Mucosa of descending colon (tissue), 3 donors: ENCODE data around the gene FLOT2. TPM values are rescaled to one million over a fixed set of nuclear protein-coding genes. Genes with fewer than 3 reads are reported as not detected.
"Not testable (repeated sequence)": the region's sequence is repeated elsewhere in the genome, so short reads cannot be mapped to it uniquely, and the experiment has no call there.

Source experiments
- ATAC-seq: fragments of 200-7000 bp; cut with Tn5 transposase; one replicate; pipeline ENCODE4 v1.9.1; 2020; ENCODE audit warnings: mild to moderate bottlenecking, moderate library complexity
- DNase-seq, 3 donors: peaks; one replicate each; pipeline ENCODE4 v3.0.0-alpha.2; 2020
- H3K36me3 ChIP-seq: fragments of 200-600 bp; one replicate; pipeline ENCODE4 v1.8.0; 2021; ENCODE audit warnings: low read depth, mild to moderate bottlenecking
- H3K4me1 ChIP-seq: fragments of 200-600 bp; one replicate; pipeline ENCODE4 v1.8.0; 2021; ENCODE audit warnings: low read depth, mild to moderate bottlenecking
- H3K4me3 ChIP-seq: fragments of 200-600 bp; one replicate; pipeline ENCODE4 v1.8.0; 2021; ENCODE audit warnings: mild to moderate bottlenecking
- H3K9me3 ChIP-seq: fragments of 200-600 bp; one replicate; pipeline ENCODE4 v1.8.0; 2021; ENCODE audit warnings: mild to moderate bottlenecking
- intact Hi-C, 2 donors: fragments of 100-400 bp; cut with DNase I in 1 of 2; cut with micrococcal nuclease in 1 of 2; formaldehyde crosslinking; loops; one replicate each; pipeline versions ENCODE4 v1.11.0 to v1.11.1; 2022; cut with DNase I, micrococcal nuclease
- total RNA-seq, 3 donors: library from RNA; stranded (reverse); fragmentation: NEBNext Ultra II Directional in 2 of 3; extraction: Animal tissue kit (Norgen Biotek cat#: 25700) in 2 of 3; gene quantifications; one replicate each; pipeline versions ENCODE4 v1.2.1 to v1.2.4, GENCODE V29; 2021 to 2023
- TF ChIP-seq, protein P1 (sequence below): fragments of 200-600 bp; IDR thresholded peaks from one replicate; pipeline ENCODE4 v1.8.0; 2022; ENCODE audit warnings: antibody characterized with exemption, mild to moderate bottlenecking
- donor health status: DM: no; HTN: no; CAD: no; lungs with moderate emphysema.
- donor health status: DM: no; HTN: no; CAD: no.
- donor health status: DM: no; HTN: yes; CAD: no.

Gene FLOT2
- total RNA-seq, 3 donors from 2014 or later = 87.9 to 98.0 (median 89.8) TPM

GRCh38 chr17:28879886-28880571 lies 17.5 kb downstream of the FLOT2 start:
- intact Hi-C loops = no loop called here
- TF ChIP-seq, protein P1, sequence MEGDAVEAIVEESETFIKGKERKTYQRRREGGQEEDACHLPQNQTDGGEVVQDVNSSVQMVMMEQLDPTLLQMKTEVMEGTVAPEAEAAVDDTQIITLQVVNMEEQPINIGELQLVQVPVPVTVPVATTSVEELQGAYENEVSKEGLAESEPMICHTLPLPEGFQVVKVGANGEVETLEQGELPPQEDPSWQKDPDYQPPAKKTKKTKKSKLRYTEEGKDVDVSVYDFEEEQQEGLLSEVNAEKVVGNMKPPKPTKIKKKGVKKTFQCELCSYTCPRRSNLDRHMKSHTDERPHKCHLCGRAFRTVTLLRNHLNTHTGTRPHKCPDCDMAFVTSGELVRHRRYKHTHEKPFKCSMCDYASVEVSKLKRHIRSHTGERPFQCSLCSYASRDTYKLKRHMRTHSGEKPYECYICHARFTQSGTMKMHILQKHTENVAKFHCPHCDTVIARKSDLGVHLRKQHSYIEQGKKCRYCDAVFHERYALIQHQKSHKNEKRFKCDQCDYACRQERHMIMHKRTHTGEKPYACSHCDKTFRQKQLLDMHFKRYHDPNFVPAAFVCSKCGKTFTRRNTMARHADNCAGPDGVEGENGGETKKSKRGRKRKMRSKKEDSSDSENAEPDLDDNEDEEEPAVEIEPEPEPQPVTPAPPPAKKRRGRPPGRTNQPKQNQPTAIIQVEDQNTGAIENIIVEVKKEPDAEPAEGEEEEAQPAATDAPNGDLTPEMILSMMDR = no peak
- Histone ChIP-seq H3K4me3 (no peak overlapping the region), H3K9me3 (no peaks in the 10 kb centered on the region), H3K36me3 (no peaks in the 10 kb centered on the region), H3K4me1 (no peaks in the 10 kb centered on the region)
- DNase-seq = no peak
- ATAC-seq = no peak

DNA sequence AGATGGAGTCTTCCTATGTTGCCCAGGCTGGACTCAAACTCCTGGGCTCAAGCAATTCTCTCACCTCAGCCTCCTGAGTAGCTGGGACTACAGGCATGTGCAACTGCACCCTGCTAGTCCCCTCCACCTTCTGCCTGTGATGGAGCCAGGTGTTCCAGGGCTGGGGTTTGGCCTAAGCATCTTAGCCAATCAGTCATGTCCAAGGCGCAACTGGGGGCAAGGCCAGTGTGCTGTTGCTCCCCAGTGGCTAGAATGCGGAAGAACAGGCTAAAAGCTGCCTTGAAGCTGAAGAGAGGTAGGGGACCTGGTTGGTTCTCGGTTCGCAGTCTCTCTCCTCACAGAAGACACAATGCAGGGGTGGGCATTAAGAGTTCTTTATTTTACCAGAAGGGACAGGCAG lies 18.6 kb downstream of the FLOT2 start:
- intact Hi-C loops = no loop called here
- Histone ChIP-seq H3K36me3 (no peaks in the 10 kb centered on the region), H3K4me1 (no peaks in the 10 kb centered on the region), H3K9me3 (no peaks in the 10 kb centered on the region), H3K4me3 (no peak overlapping the region)
- DNase-seq (no peak), ATAC-seq (peak; percentile 87)
- TF ChIP-seq, protein P1 = no peak

GRCh38 chr17:28878158-28878910 lies 19.2 kb downstream of the FLOT2 start:
- Histone ChIP-seq H3K4me3 (no peak overlapping the region), H3K9me3 (no peaks in the 10 kb centered on the region), H3K36me3 (no peaks in the 10 kb centered on the region), H3K4me1 (no peaks in the 10 kb centered on the region)
- intact Hi-C loops = no loop called here
- TF ChIP-seq, protein P1 = no peak
- DNase-seq (no peak), ATAC-seq (no peak)

GRCh38 chr17:28877150-28877711 lies 20.3 kb downstream of the FLOT2 start:
- H3K9me3 ChIP-seq, ATAC-seq, intact Hi-C loops, H3K4me3 ChIP-seq, H3K36me3 ChIP-seq, H3K4me1 ChIP-seq: not testable (repeated sequence)
- DNase-seq = peak in 1 of 3 donors; percentile 5

GRCh38 chr17:28875848-28876550 lies 21.5 kb downstream of the FLOT2 start:
- intact Hi-C loops = no loop called here
- DNase-seq = no peak
- no peaks in the 10 kb centered on the region for H3K4me1 ChIP-seq
- H3K9me3 ChIP-seq = no peaks in the 10 kb centered on the region
- no peaks in the 10 kb centered on the region for H3K36me3 ChIP-seq
- ATAC-seq = no peak
- TF ChIP-seq, protein P1 = no peak
- no peak overlapping the region for H3K4me3 ChIP-seq

DNA sequence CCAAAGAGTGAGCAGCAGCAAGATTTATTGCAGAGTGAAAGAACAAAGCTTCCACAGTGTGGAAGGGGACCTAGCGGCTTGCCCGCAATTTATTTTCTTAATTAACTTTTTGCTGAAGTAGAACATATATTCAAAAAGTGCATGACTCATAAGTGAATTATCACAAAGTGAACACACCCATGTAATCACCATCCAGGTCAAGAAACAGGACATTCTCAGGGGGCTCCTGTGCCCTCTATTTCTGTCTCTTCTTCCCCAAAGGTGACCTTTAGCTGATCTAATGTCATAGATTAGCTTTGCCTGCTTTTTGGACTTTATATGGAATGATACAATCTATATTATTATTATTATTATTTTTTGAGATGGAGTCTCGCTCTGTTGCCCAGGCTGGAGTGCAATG lies 22.8 kb downstream of the FLOT2 start:
- intact Hi-C loops = no loop called here
- TF ChIP-seq, protein P1 = no peak
- no peak for DNase-seq
- H3K9me3 ChIP-seq = no peaks in the 10 kb centered on the region
- H3K4me3 ChIP-seq = no peak overlapping the region
- H3K36me3 ChIP-seq = no peaks in the 10 kb centered on the region
- ATAC-seq = no peak
- no peaks in the 10 kb centered on the region for H3K4me1 ChIP-seq
